ENCODE data around the gene NCOA6.

GRCh38 chr20:34712525-34713192 lies 112.8 kb downstream of the NCOA6 start:
- TF ChIP-seq POLR2A (IDR thresholded peaks at IDR 0.05; ENCODE audit: low read length), result no peak
- no peak for TF ChIP-seq GATA1 (IDR thresholded peaks at IDR 0.05; ENCODE audit: low read depth, low read length)
